ENCODE results near the gene IFNGR1. TPM values are rescaled to one million over a fixed set of nuclear protein-coding genes. Genes with fewer than 3 reads are reported as not detected.

The IFNGR1 gene
- total RNA-seq, 1 donor from 2014 or later = 38.3 TPM

DNA sequence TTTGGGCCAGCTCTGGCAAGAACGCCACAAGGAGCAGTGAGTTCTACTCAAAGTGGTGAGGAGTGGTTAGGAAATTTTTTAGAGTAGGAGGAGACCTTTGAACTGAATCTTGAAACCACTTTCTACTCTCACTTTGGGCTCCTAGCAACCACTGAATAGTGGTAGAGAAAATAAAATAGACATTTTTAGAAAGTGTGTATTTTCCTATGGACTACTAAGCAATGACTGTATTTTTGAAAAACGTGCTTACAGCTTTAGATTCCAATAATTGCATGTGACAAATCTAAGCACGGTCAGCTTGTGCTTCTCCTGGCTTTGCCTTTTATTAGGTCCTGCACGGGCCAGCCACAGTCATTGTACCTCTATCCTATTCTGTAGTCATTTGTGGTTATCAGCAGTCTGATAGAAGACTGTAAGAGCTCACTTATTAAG lies 8.7 kb upstream of the IFNGR1 start:
- no peaks in the 10 kb centered on the region for H3K4me1 ChIP-seq (ENCODE audit: insufficient read depth, low read length)
- H3K4me2 ChIP-seq (ENCODE audit: low read length) = no peak overlapping the region
- FAIRE-seq = no peak
- Mint-ChIP-seq H3K4me1 (ENCODE audit: low read depth, unreplicated experiment) (peaks cover 17% of the 10 kb centered on the region), H3K4me3 (ENCODE audit: unreplicated experiment) (no peak overlapping the region), H3K36me3 (ENCODE audit: low read depth, unreplicated experiment) (no peaks in the 10 kb centered on the region), H3K9me3 (ENCODE audit: unreplicated experiment) (no peaks in the 10 kb centered on the region), H3K27ac (ENCODE audit: unreplicated experiment) (no peak overlapping the region), H3K27me3 (ENCODE audit: low read depth, unreplicated experiment) (peaks cover 10% of the 10 kb centered on the region)
- no peaks in the 10 kb centered on the region for H4K20me1 ChIP-seq (ENCODE audit: insufficient read depth, low read length)
- H3K4me3 ChIP-seq (ENCODE audit: insufficient read depth, low read depth, low read length) = no peak overlapping the region
- TF ChIP-seq EZH2 (IDR thresholded peaks at IDR 0.05; ENCODE audit: insufficient read depth, low read length) = no peak
- TF ChIP-seq, protein P1, sequence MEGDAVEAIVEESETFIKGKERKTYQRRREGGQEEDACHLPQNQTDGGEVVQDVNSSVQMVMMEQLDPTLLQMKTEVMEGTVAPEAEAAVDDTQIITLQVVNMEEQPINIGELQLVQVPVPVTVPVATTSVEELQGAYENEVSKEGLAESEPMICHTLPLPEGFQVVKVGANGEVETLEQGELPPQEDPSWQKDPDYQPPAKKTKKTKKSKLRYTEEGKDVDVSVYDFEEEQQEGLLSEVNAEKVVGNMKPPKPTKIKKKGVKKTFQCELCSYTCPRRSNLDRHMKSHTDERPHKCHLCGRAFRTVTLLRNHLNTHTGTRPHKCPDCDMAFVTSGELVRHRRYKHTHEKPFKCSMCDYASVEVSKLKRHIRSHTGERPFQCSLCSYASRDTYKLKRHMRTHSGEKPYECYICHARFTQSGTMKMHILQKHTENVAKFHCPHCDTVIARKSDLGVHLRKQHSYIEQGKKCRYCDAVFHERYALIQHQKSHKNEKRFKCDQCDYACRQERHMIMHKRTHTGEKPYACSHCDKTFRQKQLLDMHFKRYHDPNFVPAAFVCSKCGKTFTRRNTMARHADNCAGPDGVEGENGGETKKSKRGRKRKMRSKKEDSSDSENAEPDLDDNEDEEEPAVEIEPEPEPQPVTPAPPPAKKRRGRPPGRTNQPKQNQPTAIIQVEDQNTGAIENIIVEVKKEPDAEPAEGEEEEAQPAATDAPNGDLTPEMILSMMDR (IDR thresholded peaks at IDR 0.05; ENCODE audit: insufficient read depth, low read depth, low read length) = no peak
- H3K27ac ChIP-seq (ENCODE audit: low read depth, low read length) = no peak overlapping the region
- no peak overlapping the region for H3K9ac ChIP-seq (ENCODE audit: low read length)
- no peak overlapping the region for H2AFZ ChIP-seq (ENCODE audit: low read depth, low read length)
- no peaks in the 10 kb centered on the region for H3K27me3 ChIP-seq (ENCODE audit: insufficient read depth, low read length)
- no peaks in the 10 kb centered on the region for H3K36me3 ChIP-seq (ENCODE audit: insufficient read depth, low read length)
- no peak for DNase-seq (ENCODE audit: low read depth)
- no peaks in the 10 kb centered on the region for H3K79me2 ChIP-seq (ENCODE audit: insufficient read depth, low read length)
- H3K9me3 ChIP-seq (ENCODE audit: insufficient read depth, low read depth, low read length) = no peaks in the 10 kb centered on the region

DNA sequence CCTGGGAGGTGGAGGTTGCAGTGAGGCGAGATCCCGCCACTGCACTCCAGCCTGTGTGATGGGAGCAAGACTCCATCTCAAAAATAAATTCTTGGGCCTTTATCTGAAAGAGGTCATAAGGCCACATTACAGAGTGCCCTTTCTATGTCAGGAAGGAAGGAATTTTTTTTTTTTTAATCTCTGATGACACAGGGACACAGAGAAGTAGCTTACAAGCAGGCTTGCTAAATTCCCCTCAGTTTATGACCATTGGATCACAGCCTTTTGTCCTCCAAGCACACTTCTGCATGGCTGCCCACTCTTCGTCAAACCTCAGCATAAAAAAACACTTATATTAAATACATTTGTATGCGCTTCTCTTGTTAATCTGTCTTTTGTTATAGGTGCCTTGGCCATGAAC lies 7.5 kb upstream of the IFNGR1 start:
- no peaks in the 10 kb centered on the region for H3K4me1 ChIP-seq (ENCODE audit: insufficient read depth, low read length)
- Mint-ChIP-seq H3K4me3 (ENCODE audit: unreplicated experiment) (no peak overlapping the region), H3K9me3 (ENCODE audit: unreplicated experiment) (no peaks in the 10 kb centered on the region), H3K27me3 (ENCODE audit: low read depth, unreplicated experiment) (peaks cover 10% of the 10 kb centered on the region), H3K36me3 (ENCODE audit: low read depth, unreplicated experiment) (no peaks in the 10 kb centered on the region), H3K27ac (ENCODE audit: unreplicated experiment) (no peak overlapping the region), H3K4me1 (ENCODE audit: low read depth, unreplicated experiment) (peaks cover 14% of the 10 kb centered on the region)
- H3K4me2 ChIP-seq (ENCODE audit: low read length) = no peak overlapping the region
- no peak overlapping the region for H3K4me3 ChIP-seq (ENCODE audit: insufficient read depth, low read depth, low read length)
- no peak overlapping the region for H3K9ac ChIP-seq (ENCODE audit: low read length)
- no peak overlapping the region for H3K27ac ChIP-seq (ENCODE audit: low read depth, low read length)
- H4K20me1 ChIP-seq (ENCODE audit: insufficient read depth, low read length) = no peaks in the 10 kb centered on the region
- H3K27me3 ChIP-seq (ENCODE audit: insufficient read depth, low read length) = no peaks in the 10 kb centered on the region
- H3K9me3 ChIP-seq (ENCODE audit: insufficient read depth, low read depth, low read length) = no peaks in the 10 kb centered on the region
- FAIRE-seq (no peak), DNase-seq (ENCODE audit: low read depth) (no peak)
- H3K36me3 ChIP-seq (ENCODE audit: insufficient read depth, low read length) = no peaks in the 10 kb centered on the region
- TF ChIP-seq, protein P1 (IDR thresholded peaks at IDR 0.05; ENCODE audit: insufficient read depth, low read depth, low read length) = no peak
- no peak for TF ChIP-seq EZH2 (IDR thresholded peaks at IDR 0.05; ENCODE audit: insufficient read depth, low read length)
- no peak overlapping the region for H2AFZ ChIP-seq (ENCODE audit: low read depth, low read length)
- H3K79me2 ChIP-seq (ENCODE audit: insufficient read depth, low read length) = no peaks in the 10 kb centered on the region

DNA sequence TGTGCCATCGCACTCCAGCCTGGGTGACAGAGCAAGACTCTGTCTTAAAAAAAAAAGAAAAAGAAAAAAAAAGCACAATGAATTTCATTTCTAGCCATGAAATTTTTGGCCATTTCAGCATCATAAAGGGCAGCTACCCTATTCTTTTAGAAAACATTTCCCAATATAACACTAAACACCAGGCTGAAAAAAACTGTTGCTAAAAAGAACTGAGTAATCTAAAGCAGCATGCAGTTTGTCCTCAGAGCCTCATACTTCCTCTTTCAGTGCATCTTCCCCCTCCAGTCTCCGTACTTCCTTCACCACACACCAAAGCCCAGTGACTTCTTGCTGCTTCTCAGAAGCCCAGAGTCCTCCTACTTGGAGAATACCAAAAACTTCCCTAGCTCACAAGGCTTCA lies 5.6 kb upstream of the IFNGR1 start:
- H3K4me1 ChIP-seq (ENCODE audit: insufficient read depth, low read length) = peaks cover under 1% of the 10 kb centered on the region
- FAIRE-seq = no peak
- H3K4me2 ChIP-seq (ENCODE audit: low read length) = no peak overlapping the region
- no peak overlapping the region for H3K4me3 ChIP-seq (ENCODE audit: insufficient read depth, low read depth, low read length)
- Mint-ChIP-seq H3K36me3 (ENCODE audit: low read depth, unreplicated experiment) (no peaks in the 10 kb centered on the region), H3K4me3 (ENCODE audit: unreplicated experiment) (no peak overlapping the region), H3K9me3 (ENCODE audit: unreplicated experiment) (no peaks in the 10 kb centered on the region), H3K27ac (ENCODE audit: unreplicated experiment) (no peak overlapping the region), H3K4me1 (ENCODE audit: low read depth, unreplicated experiment) (peaks cover 13% of the 10 kb centered on the region), H3K27me3 (ENCODE audit: low read depth, unreplicated experiment) (peaks cover 6% of the 10 kb centered on the region)
- H3K27ac ChIP-seq (ENCODE audit: low read depth, low read length) = no peak overlapping the region
- no peak for TF ChIP-seq EZH2 (IDR thresholded peaks at IDR 0.05; ENCODE audit: insufficient read depth, low read length)
- TF ChIP-seq, protein P1 (IDR thresholded peaks at IDR 0.05; ENCODE audit: insufficient read depth, low read depth, low read length) = no peak
- DNase-seq (ENCODE audit: low read depth) = no peak
- H3K36me3 ChIP-seq (ENCODE audit: insufficient read depth, low read length) = no peaks in the 10 kb centered on the region
- no peaks in the 10 kb centered on the region for H3K27me3 ChIP-seq (ENCODE audit: insufficient read depth, low read length)
- no peaks in the 10 kb centered on the region for H3K79me2 ChIP-seq (ENCODE audit: insufficient read depth, low read length)
- no peaks in the 10 kb centered on the region for H3K9me3 ChIP-seq (ENCODE audit: insufficient read depth, low read depth, low read length)
- H4K20me1 ChIP-seq (ENCODE audit: insufficient read depth, low read length) = no peaks in the 10 kb centered on the region
- no peak overlapping the region for H3K9ac ChIP-seq (ENCODE audit: low read length)
- H2AFZ ChIP-seq (ENCODE audit: low read depth, low read length) = no peak overlapping the region
